Measurements from ENCODE around the gene UBAC2.
A peak's percentile ranks its signal among the peaks of the same experiment; 100 is the strongest.

UBAC2 gene

GRCh38 chr13:99200432-99201167 is at the start of gene UBAC2:
TSS of gene UBAC2 (plus strand) at chr13:99200854. CDS start at chr13:99200909, 55 bp downstream.
- DNase-seq (ENCODE audit: low read depth, low spot score): peak; percentile 93

- DNase-seq (ENCODE audit: low read depth, low spot score): no peak
Observed at GRCh38 chr13:99151516-99151915, 49.1 kb upstream of the UBAC2 start.

GRCh38 chr13:99153219-99153618 is 47.4 kb upstream of the UBAC2 start:
- no peak for DNase-seq (ENCODE audit: low read depth, low spot score)

- DNase-seq (ENCODE audit: low read depth, low spot score): no peak
Observed at GRCh38 chr13:99154064-99154463, 46.6 kb upstream of the UBAC2 start.

GRCh38 chr13:99155821-99156220 is 44.8 kb upstream of the UBAC2 start:
- DNase-seq (ENCODE audit: low read depth, low spot score): no peak

GRCh38 chr13:99157046-99157445 is 43.6 kb upstream of the UBAC2 start:
- no peak for DNase-seq (ENCODE audit: low read depth, low spot score)

- DNase-seq (ENCODE audit: low read depth, low spot score): no peak
Observed at GRCh38 chr13:99158846-99159245, 41.8 kb upstream of the UBAC2 start.

GRCh38 chr13:99159331-99160061 is 41.2 kb upstream of the UBAC2 start:
- DNase-seq (ENCODE audit: low read depth, low spot score): no peak

GRCh38 chr13:99160415-99160814 is 40.2 kb upstream of the UBAC2 start:
- DNase-seq (ENCODE audit: low read depth, low spot score): no peak

- no peak for DNase-seq (ENCODE audit: low read depth, low spot score)
Observed at GRCh38 chr13:99161512-99161911, 39.1 kb upstream of the UBAC2 start.

- no peak for DNase-seq (ENCODE audit: low read depth, low spot score)
Observed at GRCh38 chr13:99162567-99163361, 37.9 kb upstream of the UBAC2 start.

- no peak for DNase-seq (ENCODE audit: low read depth, low spot score)
Observed at GRCh38 chr13:99164226-99164625, 36.4 kb upstream of the UBAC2 start.

- no peak for DNase-seq (ENCODE audit: low read depth, low spot score)
Observed at GRCh38 chr13:99165753-99166587, 34.7 kb upstream of the UBAC2 start.

GRCh38 chr13:99172951-99173350 is 27.7 kb upstream of the UBAC2 start:
- no peak for DNase-seq (ENCODE audit: low read depth, low spot score)

- DNase-seq (ENCODE audit: low read depth, low spot score): no peak
Observed at GRCh38 chr13:99173606-99174005, 27.0 kb upstream of the UBAC2 start.

- no peak for DNase-seq (ENCODE audit: low read depth, low spot score)
Observed at GRCh38 chr13:99174533-99175100, 26.0 kb upstream of the UBAC2 start.

GRCh38 chr13:99176309-99177276 is 24.1 kb upstream of the UBAC2 start:
- DNase-seq (ENCODE audit: low read depth, low spot score): peak; percentile 54

GRCh38 chr13:99178636-99179035 is 22.0 kb upstream of the UBAC2 start:
- DNase-seq (ENCODE audit: low read depth, low spot score): no peak

GRCh38 chr13:99179460-99179859 is 21.2 kb upstream of the UBAC2 start:
- no peak for DNase-seq (ENCODE audit: low read depth, low spot score)

GRCh38 chr13:99182439-99182838 is 18.2 kb upstream of the UBAC2 start:
- no peak for DNase-seq (ENCODE audit: low read depth, low spot score)

All from activated CD4-positive, CD25-positive, alpha-beta regulatory T cell treated with anti-CD3 and anti-CD28 coated beads, Interleukin-2, amount 50 U/mL, for 16 hours (primary cell).